ENCODE measurements around the gene RASGEF1C. TPM values are rescaled to one million over a fixed set of nuclear protein-coding genes. Genes with fewer than 3 reads are reported as not detected.

RASGEF1C gene
- total RNA-seq, 1 experiment from 2014 or later, result 0.29 TPM

DNA sequence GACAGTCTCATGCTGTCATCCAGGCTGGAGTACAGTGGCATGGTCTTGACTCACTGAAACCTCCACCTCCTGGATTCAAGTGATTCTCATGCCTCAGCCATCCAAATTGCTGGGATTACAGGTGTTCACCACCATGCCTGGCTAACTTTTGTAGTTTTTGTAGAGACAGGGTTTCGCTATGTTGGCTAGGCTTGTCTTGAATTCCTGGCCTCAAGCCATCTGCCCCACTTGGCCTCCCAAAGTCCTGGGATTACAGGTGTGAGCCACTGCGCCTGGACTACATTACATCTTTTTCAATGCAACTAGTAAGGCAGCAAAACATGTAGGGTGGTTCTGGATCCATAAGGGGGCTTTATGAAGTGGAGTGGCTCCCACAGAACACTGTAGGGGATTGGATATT lies 29.6 kb upstream of the RASGEF1C start:
- ChIA-PET CTCF (no interaction called here), POLR2A (ENCODE audit: unreplicated experiment) (no interaction called here)
- no peaks in the 10 kb centered on the region for H3K79me2 ChIP-seq (ENCODE audit: low read length)
- DNase-seq, result no peak
- TF ChIP-seq EZH2phosphoT487 (IDR thresholded peaks at IDR 0.05; ENCODE audit: borderline replicate concordance, low read length) (no peak), CTCF (conservative IDR thresholded peaks at IDR 0.05; ENCODE audit: low read depth, low read length) (no peak), EZH2 (IDR thresholded peaks at IDR 0.05; ENCODE audit: low read length, unreplicated experiment) (no peak)
- H2AFZ ChIP-seq (ENCODE audit: low read length), result no peak overlapping the region
- H3K9me3 ChIP-seq (ENCODE audit: low read length), result no peaks in the 10 kb centered on the region
- no peaks in the 10 kb centered on the region for H3K27me3 ChIP-seq (ENCODE audit: low read length)
- ATAC-seq, result no peak
- no peaks in the 10 kb centered on the region for H4K20me1 ChIP-seq (ENCODE audit: low read length)
- H3K4me1 ChIP-seq (ENCODE audit: insufficient read depth, low read length), result peaks cover 3% of the 10 kb centered on the region
- intact Hi-C loops (cut with micrococcal nuclease), result no loop called here
- BruUV-seq (replicated peaks), result no TSS peak
- H3F3A ChIP-seq (ENCODE audit: low read length, unreplicated experiment), result no peaks in the 10 kb centered on the region
- H3K27ac ChIP-seq (ENCODE audit: low read length), result no peak overlapping the region
- no peak overlapping the region for H3K9ac ChIP-seq (ENCODE audit: low read length)
- peaks cover 26% of the 10 kb centered on the region for H3K36me3 ChIP-seq (ENCODE audit: low read depth, low read length)
- no peak overlapping the region for H3K4me2 ChIP-seq (ENCODE audit: low read length)
- no peak overlapping the region for H3K4me3 ChIP-seq (ENCODE audit: low read length)
- H3K9me2 ChIP-seq (replicated peaks; ENCODE audit: low read length), result no peaks in the 10 kb centered on the region

DNA sequence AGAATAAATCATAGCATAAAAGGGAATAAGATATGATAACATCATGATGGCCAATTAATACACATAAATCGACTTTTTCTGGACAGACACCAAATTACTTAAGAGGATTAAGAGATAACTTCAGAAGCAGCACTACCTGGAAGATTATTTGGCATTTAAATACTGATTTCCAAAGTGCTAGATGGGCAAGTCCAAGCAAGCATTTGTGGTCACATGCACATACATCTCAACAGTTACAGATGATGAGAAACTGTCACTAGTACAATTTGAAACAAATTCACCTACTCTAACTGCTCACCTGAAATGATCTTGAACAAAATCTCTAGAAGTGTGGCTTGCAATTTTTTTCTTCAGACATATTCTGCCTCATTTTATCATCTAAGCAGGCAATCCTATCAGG lies 26.8 kb upstream of the RASGEF1C start:
- H2AFZ ChIP-seq (ENCODE audit: low read length), result no peak overlapping the region
- DNase-seq (no peak), ATAC-seq (no peak)
- H3K4me1 ChIP-seq (ENCODE audit: insufficient read depth, low read length), result peaks cover 12% of the 10 kb centered on the region
- H3K9me3 ChIP-seq (ENCODE audit: low read length), result no peaks in the 10 kb centered on the region
- POLR2A ChIA-PET (ENCODE audit: unreplicated experiment), result no interaction called here
- CTCF ChIA-PET, result no interaction called here
- H3F3A ChIP-seq (ENCODE audit: low read length, unreplicated experiment), result no peaks in the 10 kb centered on the region
- H4K20me1 ChIP-seq (ENCODE audit: low read length), result no peaks in the 10 kb centered on the region
- TF ChIP-seq CTCF (conservative IDR thresholded peaks at IDR 0.05; ENCODE audit: low read depth, low read length), result no peak
- TF ChIP-seq EZH2phosphoT487 (IDR thresholded peaks at IDR 0.05; ENCODE audit: borderline replicate concordance, low read length), result no peak
- TF ChIP-seq EZH2 (IDR thresholded peaks at IDR 0.05; ENCODE audit: low read length, unreplicated experiment), result no peak
- H3K27ac ChIP-seq (ENCODE audit: low read length), result no peak overlapping the region
- H3K36me3 ChIP-seq (ENCODE audit: low read depth, low read length), result peaks cover 24% of the 10 kb centered on the region
- H3K9me2 ChIP-seq (replicated peaks; ENCODE audit: low read length), result no peaks in the 10 kb centered on the region
- H3K4me3 ChIP-seq (ENCODE audit: low read length), result no peak overlapping the region
- intact Hi-C loops (cut with micrococcal nuclease), result no loop called here
- no peak overlapping the region for H3K4me2 ChIP-seq (ENCODE audit: low read length)
- BruUV-seq (replicated peaks), result no TSS peak
- no peaks in the 10 kb centered on the region for H3K79me2 ChIP-seq (ENCODE audit: low read length)
- H3K27me3 ChIP-seq (ENCODE audit: low read length), result no peaks in the 10 kb centered on the region
- H3K9ac ChIP-seq (ENCODE audit: low read length), result no peak overlapping the region

- ChIA-PET POLR2A (ENCODE audit: unreplicated experiment) (no interaction called here), CTCF (no interaction called here)
- Histone ChIP-seq H3K4me3 (ENCODE audit: low read length) (no peak overlapping the region), H3F3A (ENCODE audit: low read length, unreplicated experiment) (no peaks in the 10 kb centered on the region), H2AFZ (ENCODE audit: low read length) (no peak overlapping the region), H3K9me2 (replicated peaks; ENCODE audit: low read length) (no peaks in the 10 kb centered on the region), H3K4me1 (ENCODE audit: insufficient read depth, low read length) (peaks cover 12% of the 10 kb centered on the region), H3K9me3 (ENCODE audit: low read length) (no peaks in the 10 kb centered on the region), H3K27me3 (ENCODE audit: low read length) (no peaks in the 10 kb centered on the region), H3K36me3 (ENCODE audit: low read depth, low read length) (peaks cover 23% of the 10 kb centered on the region), H3K79me2 (ENCODE audit: low read length) (no peaks in the 10 kb centered on the region), H4K20me1 (ENCODE audit: low read length) (no peaks in the 10 kb centered on the region), H3K27ac (ENCODE audit: low read length) (no peak overlapping the region), H3K9ac (ENCODE audit: low read length) (no peak overlapping the region), H3K4me2 (ENCODE audit: low read length) (no peak overlapping the region)
- TF ChIP-seq EZH2 (IDR thresholded peaks at IDR 0.05; ENCODE audit: low read length, unreplicated experiment), result no peak
- no peak for TF ChIP-seq CTCF (conservative IDR thresholded peaks at IDR 0.05; ENCODE audit: low read depth, low read length)
- TF ChIP-seq EZH2phosphoT487 (IDR thresholded peaks at IDR 0.05; ENCODE audit: borderline replicate concordance, low read length), result no peak
- DNase-seq, result no peak
- BruUV-seq (replicated peaks), result no TSS peak
- no peak for ATAC-seq
- intact Hi-C loops (cut with micrococcal nuclease), result no loop called here
Measured at GRCh38 chr5:180235077-180235476, 26.1 kb upstream of the RASGEF1C start.

Measured in PC-3 (cell line).